Measurements from ENCODE around the gene DGKD. TPM values are rescaled to one million over a fixed set of nuclear protein-coding genes. Genes with fewer than 3 reads are reported as not detected.

Gene DGKD
- total RNA-seq, 2 experiments from 2014 or later, result 147 to 156 TPM

- DNase-seq (peak in 1 of 14 experiments; percentile 25), ATAC-seq (ENCODE audit: poor library complexity) (no peak)
- ChIA-PET CTCF (interaction anchor here (0.7 to 8.2 kb wide), 4 partner anchors 9 to 70 kb away, joined by 3 to 54 read pairs (median 8); partner anchors contain the start of gene DGKD), POLR2A (interaction anchor here (0.8 kb wide), 1 partner anchor 68 kb away, joined by 3 read pairs; no protein-coding TSS in a partner anchor)
- no peaks in the 10 kb centered on the region for H3K9me3 ChIP-seq (ENCODE audit: control insufficient read depth in 1 of 2, insufficient read depth in 1 of 2, low read length in 2 of 2)
- peaks cover 3% of the 10 kb centered on the region for H3K36me3 ChIP-seq (ENCODE audit: insufficient read depth, low read length)
- TF ChIP-seq CTCF (IDR thresholded peaks at IDR 0.05), result no peak
- H3K4me1 ChIP-seq (ENCODE audit: insufficient read depth, low read length), result peaks cover 86% of the 10 kb centered on the region
- intact Hi-C loops (cut with DNase I, micrococcal nuclease), result no loop called here
- H3K27me3 ChIP-seq (ENCODE audit: control insufficient read depth in 1 of 2, insufficient read depth in 2 of 2, low read length in 2 of 2), result no peaks in the 10 kb centered on the region
- Mint-ChIP-seq H3K27me3 (no peaks in the 10 kb centered on the region), H3K36me3 (ENCODE audit: low read depth) (peaks cover 47% of the 10 kb centered on the region), H3K4me1 (ENCODE audit: low read depth) (peaks cover 95% of the 10 kb centered on the region), H3K27ac (peak overlapping the region; percentile 95), H3K9me3 (peaks cover 4% of the 10 kb centered on the region), H3K4me3 (peak overlapping the region; percentile 18)
- peak overlapping the region; percentile 73 to 82 for H3K27ac ChIP-seq (ENCODE audit: low read depth in 1 of 2, low read length in 2 of 2)
- no peak overlapping the region for H3K4me3 ChIP-seq (ENCODE audit: low read length)
These were observed 70.1 kb downstream of the DGKD start for GRCh38 chr2:233424154-233424951.

- ATAC-seq (ENCODE audit: poor library complexity), result no peak
- peak overlapping the region; percentile 72 for H3K27ac Mint-ChIP-seq
- no peaks in the 10 kb centered on the region for H3K9me3 ChIP-seq (ENCODE audit: control insufficient read depth in 1 of 2, insufficient read depth in 1 of 2, low read length in 2 of 2)
- no peak overlapping the region for H3K27ac ChIP-seq (ENCODE audit: low read depth in 1 of 2, low read length in 2 of 2)
- intact Hi-C loops (cut with DNase I, micrococcal nuclease), result no loop called here
- peaks cover 62% of the 10 kb centered on the region for H3K36me3 Mint-ChIP-seq (ENCODE audit: low read depth)
- H3K4me3 ChIP-seq (ENCODE audit: low read length), result no peak overlapping the region
- ChIA-PET POLR2A (interaction anchor here (1.0 to 1.5 kb wide), 2 partner anchors 17 kb away, joined by 4 to 6 read pairs; no protein-coding TSS in a partner anchor), CTCF (interaction anchor here (1.3 to 1.7 kb wide), 3 partner anchors 9 to 23 kb away, joined by 3 to 7 read pairs (median 5); no protein-coding TSS in a partner anchor)
- no peak for TF ChIP-seq CTCF (IDR thresholded peaks at IDR 0.05)
- H3K9me3 Mint-ChIP-seq, result peaks cover 4% of the 10 kb centered on the region
- H3K27me3 ChIP-seq (ENCODE audit: control insufficient read depth in 1 of 2, insufficient read depth in 2 of 2, low read length in 2 of 2), result no peaks in the 10 kb centered on the region
- H3K27me3 Mint-ChIP-seq, result no peaks in the 10 kb centered on the region
- DNase-seq, result peak in 2 of 14 experiments; percentile 17 to 28
- peaks cover 67% of the 10 kb centered on the region for H3K4me1 ChIP-seq (ENCODE audit: insufficient read depth, low read length)
- H3K4me3 Mint-ChIP-seq, result peak overlapping the region; percentile 38
- H3K36me3 ChIP-seq (ENCODE audit: insufficient read depth, low read length), result peaks cover 3% of the 10 kb centered on the region
- H3K4me1 Mint-ChIP-seq (ENCODE audit: low read depth), result peaks cover 95% of the 10 kb centered on the region
These were observed 72.5 kb downstream of the DGKD start for GRCh38 chr2:233426619-233427342.

GRCh38 chr2:233428008-233428407, 73.7 kb downstream of the DGKD start:
- ATAC-seq (ENCODE audit: poor library complexity) (no peak), DNase-seq (peak in 1 of 14 experiments; percentile 7)
- peaks cover 54% of the 10 kb centered on the region for H3K4me1 ChIP-seq (ENCODE audit: insufficient read depth, low read length)
- intact Hi-C loops (cut with DNase I, micrococcal nuclease), result no loop called here
- H3K4me3 ChIP-seq (ENCODE audit: low read length), result no peak overlapping the region
- CTCF ChIA-PET, result interaction anchor here (1.1 kb wide), 1 partner anchor 15 kb away, joined by 4 read pairs; no protein-coding TSS in a partner anchor
- H3K27ac ChIP-seq (ENCODE audit: low read depth in 1 of 2, low read length in 2 of 2), result no peak overlapping the region
- no peaks in the 10 kb centered on the region for H3K27me3 ChIP-seq (ENCODE audit: control insufficient read depth in 1 of 2, insufficient read depth in 2 of 2, low read length in 2 of 2)
- no peaks in the 10 kb centered on the region for H3K9me3 ChIP-seq (ENCODE audit: control insufficient read depth in 1 of 2, insufficient read depth in 1 of 2, low read length in 2 of 2)
- POLR2A ChIA-PET, result interaction anchor here (1.0 to 8.1 kb wide), 2 partner anchors 8 to 18 kb away, joined by 6 to 55 read pairs; no protein-coding TSS in a partner anchor
- Mint-ChIP-seq H3K27ac (peak overlapping the region; percentile 24), H3K36me3 (ENCODE audit: low read depth) (peaks cover 63% of the 10 kb centered on the region), H3K4me3 (peak overlapping the region; percentile 35), H3K27me3 (no peaks in the 10 kb centered on the region), H3K4me1 (ENCODE audit: low read depth) (peaks cover 89% of the 10 kb centered on the region), H3K9me3 (peaks cover 4% of the 10 kb centered on the region)
- TF ChIP-seq CTCF (IDR thresholded peaks at IDR 0.05), result no peak
- H3K36me3 ChIP-seq (ENCODE audit: insufficient read depth, low read length), result peaks cover 3% of the 10 kb centered on the region

All from CD4-positive, alpha-beta T cell (primary cell).